HG02588 (cell line): ENCODE data around the gene PGBD5.

ENCODE experiments used
- ATAC-seq: cut with Tn5 transposase; IDR thresholded peaks from one replicate; pipeline ENCODE4 v1.9.1; 2021; ENCODE audit warnings: mild to moderate bottlenecking, moderate library complexity; ENCODE audit not compliant: unreplicated experiment

The PGBD5 gene

GRCh38 chr1:230377851-230378250 is 48.3 kb downstream of the PGBD5 start:
- ATAC-seq: no peak

DNA sequence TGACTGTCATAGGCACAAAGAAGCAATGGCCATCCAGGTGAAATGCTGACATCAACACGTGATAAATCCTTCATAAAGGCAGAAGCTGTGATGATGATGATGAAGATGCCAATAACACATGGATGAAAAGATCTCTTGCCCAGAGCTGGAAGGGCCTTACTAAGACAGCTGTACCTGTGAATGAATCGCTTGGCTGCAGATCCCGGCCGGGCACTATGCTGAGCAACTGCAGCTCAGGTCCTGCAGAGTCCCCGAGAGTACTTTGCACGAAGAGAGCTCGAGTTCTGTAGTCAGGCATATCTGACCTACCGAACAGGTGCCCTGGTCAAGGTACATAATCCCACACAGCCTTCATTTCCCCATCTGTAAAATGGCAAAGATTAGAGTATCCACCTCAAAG is 48.8 kb downstream of the PGBD5 start:
- no peak for ATAC-seq

GRCh38 chr1:230376296-230376695 is 49.8 kb downstream of the PGBD5 start:
- no peak for ATAC-seq

DNA sequence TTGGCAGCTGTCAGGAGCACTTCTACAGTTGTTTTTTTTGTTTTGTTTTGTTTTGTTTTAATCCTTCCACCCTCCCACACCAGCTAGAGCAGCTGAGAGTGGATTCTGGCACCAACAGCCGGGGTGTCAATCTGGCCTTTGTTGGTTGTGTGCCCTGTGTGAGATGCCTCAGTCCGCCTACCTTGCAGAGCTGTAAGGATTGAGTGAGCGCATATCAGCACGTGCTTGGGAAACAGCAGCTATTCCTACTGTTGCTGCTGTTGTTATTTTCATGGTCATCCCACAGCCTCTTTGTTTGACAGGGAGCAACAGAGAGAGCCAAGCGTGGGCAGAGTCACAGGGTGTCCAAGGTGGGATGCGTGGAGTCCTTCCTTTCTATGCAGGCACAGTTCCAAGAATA is 50.4 kb downstream of the PGBD5 start:
- ATAC-seq: no peak

DNA sequence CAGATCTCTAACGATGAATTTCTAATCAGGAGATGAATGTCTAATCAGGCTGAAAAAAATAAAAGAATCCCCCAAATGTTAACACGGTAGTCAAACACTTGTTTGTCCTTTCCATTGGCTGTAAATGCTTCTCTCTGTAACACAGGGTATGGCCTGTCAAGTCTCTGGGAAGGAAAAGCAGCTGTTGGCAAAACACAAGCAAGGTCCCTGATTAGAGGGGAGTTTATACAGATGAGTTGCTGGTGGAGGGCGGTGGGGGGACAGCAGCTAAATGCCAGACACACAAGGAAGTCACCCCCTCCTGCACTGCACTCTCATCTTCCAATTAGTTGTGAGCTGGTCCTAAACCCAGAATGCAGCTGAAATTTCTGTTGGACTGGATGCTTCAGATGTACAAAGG is 51.0 kb downstream of the PGBD5 start:
- ATAC-seq: no peak

- no peak for ATAC-seq
These were observed 54.0 kb downstream of the PGBD5 start for GRCh38 chr1:230371923-230372703.

DNA sequence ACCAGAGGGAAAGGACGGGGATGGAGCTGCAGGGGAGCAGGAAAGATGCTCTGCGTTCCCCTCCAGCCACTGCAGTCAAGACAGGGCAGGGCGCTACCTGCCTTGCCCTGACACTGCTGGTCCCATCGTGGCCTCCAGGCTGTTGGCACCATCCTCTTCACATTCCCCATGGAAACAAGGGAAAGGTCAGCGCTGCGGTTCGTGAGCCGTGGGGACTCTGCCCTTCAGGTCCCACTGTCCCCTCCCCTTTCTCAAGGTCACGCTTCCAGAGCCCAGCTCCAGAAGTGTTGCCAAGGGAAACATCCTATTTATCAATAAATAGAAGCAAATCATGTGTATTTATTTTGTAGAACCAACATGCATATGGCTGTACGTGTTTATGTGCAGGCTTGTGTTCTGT is 56.0 kb downstream of the PGBD5 start:
- ATAC-seq: no peak

- no peak for ATAC-seq
These were observed 57.3 kb downstream of the PGBD5 start for GRCh38 chr1:230368871-230369270.

DNA sequence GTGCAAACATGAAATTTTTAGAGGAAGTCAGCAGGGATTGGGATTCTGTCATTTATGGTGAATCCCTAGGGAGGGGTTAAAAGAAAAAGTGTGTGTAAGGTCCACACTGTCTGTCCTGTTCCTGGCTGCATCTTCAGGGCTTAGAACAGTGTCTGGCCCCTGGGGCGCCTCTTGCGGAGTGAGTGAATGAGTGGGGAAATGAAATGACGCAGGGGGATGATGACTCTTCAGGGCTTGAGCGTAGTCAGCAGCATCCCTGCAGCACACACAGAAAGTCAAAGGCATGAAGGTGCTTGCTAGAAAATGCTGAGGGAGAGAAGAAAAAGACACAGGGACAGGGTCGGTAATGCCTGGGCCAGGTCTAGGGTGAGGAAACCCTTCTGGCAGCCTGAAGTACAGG is 57.8 kb downstream of the PGBD5 start:
- ATAC-seq: no peak

- no peak for ATAC-seq
These were observed 59.6 kb downstream of the PGBD5 start for GRCh38 chr1:230366504-230366915.

GRCh38 chr1:230365723-230366307 is 60.3 kb downstream of the PGBD5 start:
- ATAC-seq: no peak

DNA sequence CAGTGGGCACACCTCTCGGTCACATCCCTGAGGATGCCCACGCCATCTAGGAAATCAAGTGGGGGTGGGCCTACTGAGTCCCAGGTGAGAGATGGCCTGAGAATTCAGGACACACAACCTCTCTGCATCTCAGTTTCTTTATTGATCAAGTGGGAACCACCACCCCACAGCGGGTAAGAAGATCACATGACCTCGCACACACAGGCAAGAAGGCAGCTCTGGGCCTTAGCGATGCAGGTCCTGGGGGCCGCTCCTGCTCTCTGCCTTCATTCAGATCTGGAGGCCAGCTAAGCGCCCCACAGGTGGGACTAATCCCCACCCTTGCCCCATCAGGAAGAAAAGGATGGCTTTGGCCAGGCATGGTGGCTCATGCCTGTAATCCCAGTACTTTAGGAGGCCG is 63.2 kb downstream of the PGBD5 start:
- no peak for ATAC-seq

GRCh38 chr1:230361941-230362340 is 64.2 kb downstream of the PGBD5 start:
- ATAC-seq: no peak

- no peak for ATAC-seq
These were observed 66.0 kb downstream of the PGBD5 start for GRCh38 chr1:230359992-230360668.

DNA sequence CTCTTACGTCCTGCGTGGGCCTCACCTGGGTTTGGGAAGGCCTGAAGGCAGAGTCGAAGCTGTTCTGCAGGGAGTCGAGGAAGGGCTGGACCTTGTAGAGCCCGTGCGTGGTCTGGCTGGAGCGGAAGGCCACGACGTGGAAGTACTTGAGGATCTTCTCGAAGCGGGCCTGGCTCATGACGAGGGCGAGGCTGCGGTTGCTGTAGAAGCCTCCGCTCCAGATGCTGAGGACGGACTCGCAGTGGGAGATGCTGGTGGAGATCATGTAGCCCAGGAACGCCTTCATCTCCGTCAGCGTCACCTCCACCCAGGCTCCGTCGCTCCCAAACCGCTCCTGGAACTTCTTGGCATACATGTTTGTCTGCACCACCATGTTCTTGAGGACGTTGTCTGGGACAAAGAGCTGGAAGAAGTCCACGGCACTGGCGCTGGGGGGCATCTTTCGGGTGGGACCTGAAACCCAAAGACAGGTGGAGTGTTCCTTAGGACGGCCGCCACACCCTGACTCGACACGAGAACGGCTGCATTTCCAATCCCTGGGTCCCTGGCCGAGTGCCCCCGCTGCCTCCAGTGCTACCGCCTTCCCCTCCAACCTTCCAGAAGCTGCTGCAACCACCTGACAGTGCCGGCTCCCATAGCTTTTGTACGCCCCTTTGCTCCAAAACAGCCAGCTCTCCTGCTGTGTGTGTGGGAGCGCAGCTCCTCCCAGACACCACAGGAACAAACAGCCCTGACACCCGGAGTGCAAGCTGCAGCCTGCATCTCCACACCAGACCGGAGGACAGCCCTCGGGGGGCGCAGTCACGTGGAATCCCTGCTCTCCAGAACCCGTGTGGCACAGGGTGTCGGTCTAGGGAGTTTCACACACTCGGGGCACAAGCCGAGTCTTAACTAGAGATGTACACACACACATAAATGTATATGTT is 69.0 kb downstream of the PGBD5 start:
- no peak for ATAC-seq

DNA sequence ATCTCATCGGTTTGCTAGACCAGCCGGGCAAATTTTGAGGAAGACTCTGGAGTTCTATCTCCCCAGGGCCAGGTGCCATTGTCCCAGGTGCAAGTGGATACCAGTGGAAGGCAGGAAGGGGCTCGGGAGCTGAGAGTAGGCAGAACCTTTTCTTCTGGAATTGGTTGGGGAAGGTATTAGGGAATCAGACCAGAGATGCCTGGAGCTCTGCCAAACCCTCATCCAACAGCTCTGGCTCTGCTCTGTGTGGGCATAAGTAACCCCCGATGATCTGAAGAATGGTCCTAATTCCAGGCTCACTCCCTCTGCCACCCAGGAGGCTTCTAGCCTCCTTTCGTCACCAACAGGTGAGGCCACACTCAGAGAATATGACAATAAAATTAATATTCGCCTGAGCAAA is 69.9 kb downstream of the PGBD5 start:
- no peak for ATAC-seq

DNA sequence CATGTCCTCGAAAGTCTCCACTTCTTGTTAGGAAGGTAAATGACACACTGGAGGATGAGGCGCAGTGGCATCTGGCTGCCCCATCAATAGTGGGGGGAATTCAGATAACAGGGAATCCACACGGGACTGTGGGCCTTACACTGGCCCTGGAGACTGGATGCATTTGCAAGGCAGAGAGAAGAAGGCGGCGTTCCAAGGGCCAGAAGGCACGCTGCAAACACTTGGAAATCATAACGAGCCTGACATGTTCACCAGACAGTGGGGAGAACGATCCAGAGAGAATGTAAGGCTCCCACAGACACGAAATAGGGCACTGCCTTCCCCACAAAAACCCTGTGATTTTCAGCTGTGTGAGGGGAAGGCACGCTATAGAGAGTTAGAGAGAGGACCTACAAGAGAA is 70.5 kb downstream of the PGBD5 start:
- ATAC-seq: no peak

DNA sequence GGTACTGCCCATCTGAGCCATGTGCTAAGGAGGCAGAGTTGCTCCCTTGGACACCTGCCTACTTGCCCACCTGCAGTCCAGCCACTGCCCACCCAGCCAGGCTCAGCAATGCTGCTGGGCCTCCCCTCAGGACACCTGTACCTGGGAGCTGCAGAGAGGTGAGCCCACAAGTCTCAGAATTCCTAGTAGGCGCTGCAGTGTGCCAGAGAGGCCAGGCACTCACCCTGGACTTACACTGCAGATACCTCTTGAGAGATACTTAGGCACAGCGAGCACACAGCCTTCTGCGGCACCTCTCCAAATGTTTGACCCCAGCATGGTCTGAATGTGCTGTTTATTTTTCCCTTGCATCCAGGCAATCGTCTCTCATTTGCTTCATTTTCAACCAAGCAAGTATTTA is 71.0 kb downstream of the PGBD5 start:
- no peak for ATAC-seq

DNA sequence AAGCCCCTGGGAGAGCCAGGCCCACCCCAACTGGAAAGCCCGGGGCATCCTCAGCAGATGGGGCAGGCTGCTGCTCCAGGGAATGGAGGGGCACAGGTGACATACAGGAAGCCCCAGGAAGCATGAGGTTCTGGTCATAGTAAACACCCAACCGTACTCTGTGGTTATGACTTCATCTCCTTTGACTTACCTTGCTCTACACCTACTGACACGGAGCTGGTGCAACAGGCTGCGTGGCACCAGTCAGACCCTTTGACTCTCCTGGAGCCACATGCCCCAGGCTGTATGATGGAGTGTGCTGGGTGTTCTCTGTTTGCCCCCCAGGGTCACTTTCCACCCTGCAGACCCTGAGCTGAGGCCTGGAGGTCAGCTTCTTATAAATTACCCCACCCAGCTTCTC is 72.1 kb downstream of the PGBD5 start:
- ATAC-seq: no peak

DNA sequence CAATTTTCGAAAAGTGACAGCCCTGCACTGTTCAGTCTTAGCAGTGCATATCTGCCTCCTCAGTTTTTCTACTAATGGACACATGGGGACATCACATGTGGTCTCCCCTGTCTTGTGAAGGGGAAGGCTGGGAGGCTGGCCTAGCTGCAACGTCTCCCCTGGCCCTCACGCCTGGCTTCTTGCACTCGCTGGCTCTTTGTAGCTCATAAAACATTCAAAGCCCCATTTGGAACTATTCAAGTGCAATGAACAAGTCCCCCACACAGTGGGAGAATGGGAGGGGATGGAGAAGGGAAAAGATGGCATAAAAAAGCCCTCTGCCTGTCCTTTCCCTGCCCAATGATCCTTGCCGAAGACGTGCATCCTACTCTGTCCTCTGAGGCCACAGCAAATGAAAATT is 73.6 kb downstream of the PGBD5 start:
- ATAC-seq: no peak

- no peak for ATAC-seq
These were observed 74.1 kb downstream of the PGBD5 start for GRCh38 chr1:230351983-230352382.
